Measurements from ENCODE around the gene RNF175.

DNA sequence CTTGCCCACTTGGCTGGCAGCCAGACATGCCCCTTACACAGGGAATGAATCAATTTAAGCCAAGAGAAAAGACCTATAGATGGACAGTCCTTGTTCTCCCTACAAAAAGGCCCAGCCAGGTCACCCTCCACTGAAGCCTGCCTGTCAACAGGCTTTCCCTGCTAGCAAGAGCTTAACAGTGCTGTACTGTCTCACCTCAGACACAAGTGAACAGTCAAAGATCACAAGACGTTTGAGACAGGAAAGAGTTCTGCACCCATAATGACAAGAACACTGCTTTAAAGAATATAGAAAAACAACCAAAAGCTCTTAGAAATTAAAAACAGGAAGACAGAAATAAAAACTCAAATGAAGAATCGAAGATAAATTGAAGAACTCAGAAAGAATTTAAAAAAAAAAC, 4.6 kb downstream of the RNF175 start:
- TF ChIP-seq, protein P1, sequence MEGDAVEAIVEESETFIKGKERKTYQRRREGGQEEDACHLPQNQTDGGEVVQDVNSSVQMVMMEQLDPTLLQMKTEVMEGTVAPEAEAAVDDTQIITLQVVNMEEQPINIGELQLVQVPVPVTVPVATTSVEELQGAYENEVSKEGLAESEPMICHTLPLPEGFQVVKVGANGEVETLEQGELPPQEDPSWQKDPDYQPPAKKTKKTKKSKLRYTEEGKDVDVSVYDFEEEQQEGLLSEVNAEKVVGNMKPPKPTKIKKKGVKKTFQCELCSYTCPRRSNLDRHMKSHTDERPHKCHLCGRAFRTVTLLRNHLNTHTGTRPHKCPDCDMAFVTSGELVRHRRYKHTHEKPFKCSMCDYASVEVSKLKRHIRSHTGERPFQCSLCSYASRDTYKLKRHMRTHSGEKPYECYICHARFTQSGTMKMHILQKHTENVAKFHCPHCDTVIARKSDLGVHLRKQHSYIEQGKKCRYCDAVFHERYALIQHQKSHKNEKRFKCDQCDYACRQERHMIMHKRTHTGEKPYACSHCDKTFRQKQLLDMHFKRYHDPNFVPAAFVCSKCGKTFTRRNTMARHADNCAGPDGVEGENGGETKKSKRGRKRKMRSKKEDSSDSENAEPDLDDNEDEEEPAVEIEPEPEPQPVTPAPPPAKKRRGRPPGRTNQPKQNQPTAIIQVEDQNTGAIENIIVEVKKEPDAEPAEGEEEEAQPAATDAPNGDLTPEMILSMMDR (IDR thresholded peaks at IDR 0.05): no peak
- no peak for TF ChIP-seq POLR2A (IDR thresholded peaks at IDR 0.05)

Measured in lower leg skin (tissue), 3 donors.